Neuron (in vitro differentiated cells): Measurements from ENCODE around the gene ACP4.
"Not testable (repeated sequence)": the region's sequence is repeated elsewhere in the genome, so short reads cannot be mapped to it uniquely, and the experiment has no call there.

Experiments used
- H2AFZ ChIP-seq: one replicate; pipeline ENCODE4 v1.6.1; 2013; ENCODE audit warnings: low read depth, mild to moderate bottlenecking, inconsistent platforms, low read length, moderate library complexity
- H3K27me3 ChIP-seq: one replicate; pipeline ENCODE4 v1.6.1; 2013; ENCODE audit warnings: low read length; ENCODE audit not compliant: insufficient read depth
- H3K36me3 ChIP-seq: one replicate; pipeline ENCODE4 v1.6.1; 2013; ENCODE audit warnings: low read length; ENCODE audit not compliant: insufficient read depth
- H3K4me1 ChIP-seq: one replicate; pipeline ENCODE4 v1.6.1; 2013; ENCODE audit warnings: low read length; ENCODE audit not compliant: insufficient read depth
- H3K4me3 ChIP-seq: 2 replicates; pipeline ENCODE4 v1.5.1; 2013; ENCODE audit warnings: mild to moderate bottlenecking, low read length, moderate library complexity
- H3K9me3 ChIP-seq: one replicate; pipeline ENCODE4 v1.6.1; 2013; ENCODE audit warnings: low read length

ACP4 gene, protein sequence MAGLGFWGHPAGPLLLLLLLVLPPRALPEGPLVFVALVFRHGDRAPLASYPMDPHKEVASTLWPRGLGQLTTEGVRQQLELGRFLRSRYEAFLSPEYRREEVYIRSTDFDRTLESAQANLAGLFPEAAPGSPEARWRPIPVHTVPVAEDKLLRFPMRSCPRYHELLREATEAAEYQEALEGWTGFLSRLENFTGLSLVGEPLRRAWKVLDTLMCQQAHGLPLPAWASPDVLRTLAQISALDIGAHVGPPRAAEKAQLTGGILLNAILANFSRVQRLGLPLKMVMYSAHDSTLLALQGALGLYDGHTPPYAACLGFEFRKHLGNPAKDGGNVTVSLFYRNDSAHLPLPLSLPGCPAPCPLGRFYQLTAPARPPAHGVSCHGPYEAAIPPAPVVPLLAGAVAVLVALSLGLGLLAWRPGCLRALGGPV

DNA sequence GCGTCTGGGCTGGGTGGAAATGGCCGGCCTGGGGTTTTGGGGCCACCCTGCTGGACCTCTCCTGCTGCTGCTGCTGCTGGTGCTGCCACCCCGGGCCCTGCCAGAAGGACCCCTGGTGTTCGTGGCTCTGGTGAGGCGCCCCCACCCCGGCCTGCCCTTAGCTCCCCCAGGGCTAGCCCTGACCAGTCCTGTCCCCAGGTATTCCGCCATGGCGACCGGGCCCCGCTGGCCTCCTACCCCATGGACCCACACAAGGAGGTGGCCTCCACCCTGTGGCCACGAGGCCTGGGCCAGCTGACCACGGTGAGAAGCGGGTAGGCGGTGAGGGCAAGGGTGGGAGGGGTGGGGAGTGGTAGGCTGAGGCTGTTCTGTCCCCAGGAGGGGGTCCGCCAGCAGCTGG, at the start of gene ACP4:
ACP4 (plus strand) TSS at position 20 of the 400 bp plus-strand sequence; CDS start at position 20, 0 bp downstream.
- H3K27me3 ChIP-seq: no peaks in the 10 kb centered on the region
- H3K36me3 ChIP-seq: no peaks in the 10 kb centered on the region
- H3K9me3 ChIP-seq: no peaks in the 10 kb centered on the region
- no peak within 1 kb of the TSS for H3K4me3 ChIP-seq
- H2AFZ ChIP-seq: no peak within 1 kb of the TSS
- peaks cover 10% of the 10 kb centered on the region for H3K4me1 ChIP-seq

DNA sequence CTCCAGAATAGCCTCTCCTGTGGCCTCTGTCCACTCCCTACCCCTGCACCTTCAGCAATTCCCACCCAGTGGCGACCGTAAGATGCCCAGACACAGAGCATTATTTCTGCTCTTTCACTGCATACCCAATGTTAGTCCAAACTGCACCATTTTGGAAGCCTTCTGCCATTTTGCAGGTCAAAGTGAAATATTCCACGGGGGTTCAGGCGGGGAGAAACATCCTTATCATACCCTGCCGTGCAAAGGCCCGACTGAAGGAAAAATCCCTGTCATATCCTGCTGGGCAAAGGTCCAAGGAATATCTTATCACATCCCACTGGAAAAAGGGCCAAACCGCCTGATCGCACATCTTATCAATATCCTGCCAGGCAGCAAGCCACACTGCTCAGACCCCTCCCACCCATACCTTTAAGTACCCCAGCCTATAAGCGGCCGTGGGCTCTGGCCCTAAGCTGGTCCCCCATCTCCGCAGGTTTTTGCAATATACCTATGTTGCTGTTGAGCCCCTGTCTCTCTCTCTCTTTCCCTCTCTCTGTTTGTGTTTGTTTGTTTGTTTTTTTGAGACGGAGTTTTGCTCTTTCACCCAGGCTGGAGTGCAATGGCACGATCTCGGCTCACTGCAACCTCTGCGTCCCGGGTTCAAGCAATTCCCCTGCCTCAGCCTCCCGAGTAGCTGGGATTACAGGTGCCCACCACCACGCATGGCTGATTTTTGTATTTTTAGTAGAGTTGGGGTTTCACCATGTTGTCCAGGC, 48.9 kb upstream of the ACP4 start:
- H3K9me3 ChIP-seq: no peaks in the 10 kb centered on the region
- no peaks in the 10 kb centered on the region for H3K36me3 ChIP-seq
- H3K27me3 ChIP-seq: no peaks in the 10 kb centered on the region
- no peak overlapping the region for H2AFZ ChIP-seq
- no peak overlapping the region for H3K4me3 ChIP-seq
- no peaks in the 10 kb centered on the region for H3K4me1 ChIP-seq

DNA sequence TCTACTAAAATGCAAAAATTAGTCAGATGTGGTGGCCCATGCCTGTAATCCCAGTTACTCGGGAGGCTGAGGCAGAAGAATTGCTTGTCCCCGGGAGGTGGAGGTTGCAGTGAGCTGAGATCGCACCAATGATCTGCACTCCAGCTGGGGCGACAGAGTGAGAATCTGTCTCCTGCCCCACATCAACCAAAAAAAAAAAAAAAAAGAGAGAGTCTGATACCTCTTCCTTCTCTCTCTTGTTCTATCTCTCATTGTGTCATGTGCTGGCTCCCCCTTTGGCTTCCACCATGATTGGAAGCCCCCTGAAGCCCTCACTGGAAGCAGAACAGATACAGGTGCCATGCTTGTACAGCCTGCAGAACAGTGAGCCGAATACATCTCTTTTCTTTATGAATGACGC, 46.7 kb upstream of the ACP4 start:
- Histone ChIP-seq H3K9me3 (no peaks in the 10 kb centered on the region), H2AFZ (no peak overlapping the region), H3K4me3 (no peak overlapping the region), H3K4me1 (no peaks in the 10 kb centered on the region), H3K36me3 (no peaks in the 10 kb centered on the region), H3K27me3 (no peaks in the 10 kb centered on the region)

DNA sequence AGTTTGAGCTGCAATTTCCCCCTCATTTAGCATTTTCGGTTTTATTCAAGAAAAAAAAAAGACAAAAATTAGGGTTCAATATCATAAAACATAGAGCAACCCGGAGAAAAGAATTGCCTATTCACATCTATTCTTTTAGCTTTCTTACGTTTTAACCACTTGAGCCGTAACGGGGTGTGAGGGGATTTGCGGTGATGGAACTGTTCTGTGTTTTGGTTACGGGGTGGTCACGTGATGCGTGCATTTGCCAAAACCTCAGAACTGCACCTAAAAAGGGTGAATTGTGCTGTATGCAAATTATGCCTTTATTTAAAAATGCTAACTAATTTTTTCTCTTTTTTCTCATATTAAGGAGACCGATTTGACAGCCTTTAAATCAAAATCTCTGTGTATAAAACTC, 45.0 kb upstream of the ACP4 start:
- H3K9me3 ChIP-seq: no peaks in the 10 kb centered on the region
- no peaks in the 10 kb centered on the region for H3K36me3 ChIP-seq
- no peaks in the 10 kb centered on the region for H3K27me3 ChIP-seq
- H3K4me3 ChIP-seq: no peak overlapping the region
- no peaks in the 10 kb centered on the region for H3K4me1 ChIP-seq
- H2AFZ ChIP-seq: no peak overlapping the region

DNA sequence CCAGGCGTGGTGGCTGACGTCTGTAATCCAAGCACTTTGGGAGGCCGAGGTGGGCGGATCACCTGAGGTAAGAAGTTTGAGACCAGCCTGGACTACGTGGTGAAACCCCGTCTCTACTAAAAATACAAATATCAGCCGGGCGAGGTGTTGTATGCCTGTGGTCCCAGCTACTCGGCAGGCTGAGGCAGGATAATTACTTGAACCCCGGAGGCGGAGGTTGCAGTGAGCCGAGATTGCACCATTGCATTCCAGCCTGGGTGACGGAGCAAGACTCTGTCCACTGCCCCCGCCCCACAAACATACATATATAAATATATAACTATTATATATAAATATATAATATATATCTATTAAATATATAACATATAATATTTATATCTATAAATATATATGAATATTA, 43.1 kb upstream of the ACP4 start:
- H3K4me3 ChIP-seq, H2AFZ ChIP-seq, H3K4me1 ChIP-seq, H3K27me3 ChIP-seq, H3K36me3 ChIP-seq, H3K9me3 ChIP-seq: not testable (repeated sequence)

DNA sequence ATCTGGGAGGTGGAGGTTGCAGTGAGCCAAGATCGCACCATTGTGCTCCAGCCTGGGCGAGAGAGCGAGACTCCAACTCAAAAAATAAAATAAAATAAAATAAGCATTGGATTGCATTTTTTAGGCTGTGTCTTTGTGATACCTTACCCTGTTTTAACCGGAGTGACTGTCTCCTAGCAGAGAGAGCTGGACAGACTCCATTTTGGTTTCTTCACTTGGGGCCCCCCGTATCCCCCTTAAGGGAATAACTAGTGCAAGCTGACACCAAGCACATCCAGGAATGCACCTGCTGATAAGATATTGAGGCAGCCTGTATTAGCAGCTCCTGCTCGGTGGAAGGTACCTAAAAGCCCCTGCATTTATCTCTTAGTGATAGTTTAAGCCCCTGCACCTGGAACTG, 40.7 kb upstream of the ACP4 start:
- no peaks in the 10 kb centered on the region for H3K27me3 ChIP-seq
- H3K36me3 ChIP-seq: no peaks in the 10 kb centered on the region
- H3K9me3 ChIP-seq: no peaks in the 10 kb centered on the region

DNA sequence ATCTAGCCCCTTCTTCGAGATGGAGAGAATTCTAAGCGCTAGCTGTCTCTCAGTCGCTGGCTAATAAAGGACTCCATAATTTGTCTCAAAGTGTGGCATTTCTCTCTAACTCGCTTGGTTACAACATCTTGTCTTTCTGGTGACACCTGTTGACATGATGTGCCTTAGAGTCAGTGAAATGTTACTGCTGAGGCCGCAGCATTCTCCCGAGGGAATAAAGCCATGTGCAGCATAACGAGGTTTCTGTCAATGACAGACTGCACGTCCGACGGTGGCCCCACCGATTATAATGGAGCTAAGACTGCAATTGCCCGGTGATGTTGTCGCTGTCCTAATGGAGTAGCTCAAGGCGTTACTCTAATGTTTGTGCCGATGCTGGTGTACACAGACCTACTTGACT, 40.2 kb upstream of the ACP4 start:
- H2AFZ ChIP-seq: no peak overlapping the region
- H3K9me3 ChIP-seq: no peaks in the 10 kb centered on the region
- H3K4me1 ChIP-seq: no peaks in the 10 kb centered on the region
- H3K27me3 ChIP-seq: peaks cover 2% of the 10 kb centered on the region
- no peaks in the 10 kb centered on the region for H3K36me3 ChIP-seq
- no peak overlapping the region for H3K4me3 ChIP-seq

More for the DNA sequence above, 40.7 kb upstream of the ACP4 start:
- H2AFZ ChIP-seq: no peak overlapping the region
- H3K4me3 ChIP-seq: no peak overlapping the region
- H3K4me1 ChIP-seq: no peaks in the 10 kb centered on the region

DNA sequence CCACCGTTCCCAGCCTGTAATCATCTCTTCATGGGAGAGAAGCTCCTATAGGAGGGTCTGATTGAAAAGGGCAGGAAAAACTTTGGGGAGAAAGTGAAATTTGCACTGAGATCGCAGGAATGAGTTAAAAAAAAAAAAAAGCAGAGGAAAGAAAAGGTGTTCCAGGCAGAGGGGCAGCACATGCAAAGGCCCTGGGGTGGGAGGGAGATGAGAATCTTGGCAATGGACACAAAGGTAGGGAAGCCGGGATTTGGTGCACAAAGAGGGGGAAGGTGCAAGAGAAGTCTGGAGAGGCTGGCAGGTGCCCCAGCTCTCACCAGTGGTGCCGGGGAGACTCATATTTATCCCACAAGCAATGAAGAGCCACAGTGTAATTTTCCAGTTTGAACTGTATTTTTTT, 36.3 kb upstream of the ACP4 start:
- Histone ChIP-seq H3K4me1 (no peaks in the 10 kb centered on the region), H3K4me3 (no peak overlapping the region), H2AFZ (no peak overlapping the region), H3K27me3 (peaks cover 6% of the 10 kb centered on the region), H3K9me3 (no peaks in the 10 kb centered on the region), H3K36me3 (no peaks in the 10 kb centered on the region)

DNA sequence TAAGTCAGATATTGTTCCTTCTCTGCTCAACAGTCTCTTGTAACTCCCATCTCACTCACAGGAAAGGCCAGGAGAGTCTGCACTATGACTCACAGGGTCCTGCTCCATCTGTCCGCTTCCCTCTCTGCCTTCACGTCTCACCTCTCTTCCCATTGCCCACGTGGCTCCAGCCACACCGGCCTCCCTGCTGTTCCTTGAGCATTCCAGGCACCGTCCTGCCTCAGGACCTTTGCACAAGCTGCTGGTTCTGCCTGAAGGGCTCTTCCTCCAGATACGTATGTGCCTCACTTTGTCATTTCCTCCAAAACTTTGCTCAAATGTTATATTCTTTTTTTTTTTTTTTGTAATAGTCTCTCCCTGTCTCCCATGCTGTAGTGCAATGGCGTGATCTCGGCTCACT, 34.0 kb upstream of the ACP4 start:
- H3K9me3 ChIP-seq, H2AFZ ChIP-seq, H3K27me3 ChIP-seq, H3K4me1 ChIP-seq, H3K36me3 ChIP-seq, H3K4me3 ChIP-seq: not testable (repeated sequence)

DNA sequence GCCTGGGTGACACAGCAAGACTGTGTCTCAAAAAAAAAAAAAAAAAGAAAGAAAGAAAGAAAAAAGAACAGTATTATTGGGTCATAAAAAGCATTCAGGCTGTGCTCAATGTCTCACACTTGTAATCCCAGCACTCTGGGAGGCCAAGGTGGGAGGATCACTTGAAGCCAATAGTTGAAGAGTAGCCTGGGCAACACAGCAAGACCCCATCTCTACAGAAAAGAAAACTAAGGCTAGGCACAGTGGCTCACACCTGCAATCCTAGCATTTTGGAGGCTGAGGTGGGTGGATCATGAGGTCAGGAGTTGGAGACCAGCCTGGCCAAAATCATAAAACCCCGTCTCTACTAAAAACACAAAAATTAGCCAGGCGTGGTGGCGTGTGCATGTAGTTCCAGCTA, 32.6 kb upstream of the ACP4 start:
- H2AFZ ChIP-seq, H3K27me3 ChIP-seq, H3K4me1 ChIP-seq, H3K36me3 ChIP-seq, H3K9me3 ChIP-seq, H3K4me3 ChIP-seq: not testable (repeated sequence)

DNA sequence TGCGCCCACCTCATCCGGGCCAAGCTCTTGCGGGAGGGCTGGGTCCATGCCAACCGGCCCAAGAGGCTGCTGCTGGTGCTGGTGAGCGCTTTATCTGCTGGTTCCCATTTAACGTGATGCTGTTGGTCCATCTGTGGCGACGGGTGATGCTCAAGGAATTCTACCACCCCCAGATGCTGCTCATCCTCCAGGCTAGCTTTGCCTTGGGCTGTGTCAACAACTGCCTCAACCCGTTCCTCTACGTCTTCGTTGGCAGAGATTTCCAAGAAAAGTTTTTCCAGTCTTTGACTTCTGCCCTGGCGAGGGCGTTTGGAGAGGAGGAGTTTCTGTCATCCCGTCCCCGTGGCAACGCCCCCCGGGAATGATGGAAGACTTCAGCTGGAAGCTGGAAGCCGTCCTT, 31.1 kb upstream of the ACP4 start:
- not testable (repeated sequence) for H3K9me3 ChIP-seq, H2AFZ ChIP-seq, H3K4me3 ChIP-seq, H3K27me3 ChIP-seq, H3K36me3 ChIP-seq, H3K4me1 ChIP-seq

DNA sequence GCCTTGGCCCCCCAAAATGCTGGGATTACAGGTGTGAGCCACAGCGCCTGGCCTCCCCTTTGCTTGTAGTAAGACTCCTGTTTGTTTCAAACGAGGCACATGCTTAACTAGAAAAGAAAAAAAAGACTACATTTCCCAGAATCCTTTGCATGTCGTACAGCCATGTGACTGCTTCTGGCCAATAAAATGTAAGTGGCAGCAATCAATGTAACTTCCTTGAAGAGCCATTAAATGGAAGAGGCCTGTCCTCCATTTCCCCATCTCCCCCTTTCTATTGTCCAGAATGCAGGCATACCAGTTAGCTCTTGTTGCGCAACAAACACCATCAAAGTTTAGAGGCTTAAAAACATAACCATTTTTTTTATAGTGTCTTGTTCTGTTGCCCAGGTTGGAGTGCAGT, 30.3 kb upstream of the ACP4 start:
- Histone ChIP-seq H3K36me3 (no peaks in the 10 kb centered on the region), H3K4me1 (no peaks in the 10 kb centered on the region), H2AFZ (no peak overlapping the region), H3K27me3 (peaks cover 4% of the 10 kb centered on the region), H3K9me3 (no peaks in the 10 kb centered on the region), H3K4me3 (no peak overlapping the region)

DNA sequence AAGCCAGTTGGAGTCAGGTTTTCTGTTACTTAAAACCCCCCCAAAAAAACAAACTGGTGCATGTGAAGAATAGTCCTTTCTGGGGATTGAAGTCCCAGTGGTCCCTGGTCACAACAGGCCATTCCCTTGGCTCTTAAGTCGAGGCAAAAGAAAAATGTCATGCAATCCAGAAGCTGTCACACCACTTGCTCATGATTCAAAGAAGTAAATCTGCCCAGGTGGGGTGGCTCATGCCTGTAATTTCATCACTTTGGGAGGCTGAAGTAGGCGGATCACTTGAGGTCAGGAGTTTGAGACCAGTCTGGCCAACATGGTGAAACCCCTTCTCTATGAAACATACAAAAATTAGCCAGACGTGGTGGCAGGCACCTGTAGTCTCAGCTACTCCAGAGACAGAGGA, 28.7 kb upstream of the ACP4 start:
- not testable (repeated sequence) for H3K4me3 ChIP-seq, H3K4me1 ChIP-seq, H3K27me3 ChIP-seq, H3K9me3 ChIP-seq, H3K36me3 ChIP-seq, H2AFZ ChIP-seq

DNA sequence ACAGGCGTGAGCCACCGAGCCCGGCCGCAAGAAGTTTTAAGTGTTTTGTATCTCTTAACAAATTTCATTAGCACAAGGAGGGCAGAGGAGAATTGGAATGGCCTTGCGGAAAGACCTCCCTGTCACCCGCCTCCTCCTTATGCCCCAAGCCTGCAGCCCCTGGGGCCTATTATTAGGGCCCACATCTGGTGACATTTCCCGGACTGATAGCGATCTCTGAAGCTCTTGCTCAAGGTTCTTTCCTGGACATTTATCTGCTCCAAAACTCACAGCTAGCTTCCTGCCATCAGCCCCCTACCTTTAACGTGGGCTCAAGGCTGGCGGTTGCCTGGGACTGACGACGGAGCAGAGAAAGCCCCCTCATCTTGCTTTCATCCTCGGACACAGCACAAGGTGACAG, 26.7 kb upstream of the ACP4 start:
- not testable (repeated sequence) for H3K4me3 ChIP-seq, H3K4me1 ChIP-seq, H3K9me3 ChIP-seq

More for the DNA sequence above, 26.7 kb upstream of the ACP4 start:
- not testable (repeated sequence) for H3K36me3 ChIP-seq, H2AFZ ChIP-seq, H3K27me3 ChIP-seq
